Activated CD8-positive, alpha-beta memory T cell treated with anti-CD3 and anti-CD28 coated beads, Interleukin-2, amount 50 U/mL, for 1 hour (primary cell): Measurements from ENCODE around the gene RAF1.
"Not testable (repeated sequence)": the region's sequence is repeated elsewhere in the genome, so short reads cannot be mapped to it uniquely, and the experiment has no call there.

Experiments
- DNase-seq: peaks from one replicate; pipeline ENCODE4 v3.0.0-alpha.2; 2020; ENCODE audit errors: extremely low read depth

RAF1 gene

DNA sequence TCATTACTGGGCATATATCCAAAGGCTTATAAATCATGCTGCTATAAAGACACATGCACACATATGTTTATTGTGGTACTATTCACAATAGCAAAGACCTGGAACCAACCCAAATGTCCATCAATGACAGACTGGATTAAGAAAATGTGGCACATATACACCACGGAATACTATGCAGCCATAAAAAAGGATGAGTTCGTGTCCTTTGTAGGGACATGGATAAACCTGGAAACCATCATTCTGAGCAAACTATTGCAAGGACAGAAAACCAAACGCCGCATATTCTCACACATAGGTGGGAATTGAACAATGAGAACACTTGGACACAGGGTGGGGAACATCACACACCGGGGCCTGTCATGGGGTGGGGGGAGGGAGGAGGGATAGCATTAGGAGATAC is 23.1 kb downstream of the RAF1 start:
- not testable (repeated sequence) for DNase-seq

DNA sequence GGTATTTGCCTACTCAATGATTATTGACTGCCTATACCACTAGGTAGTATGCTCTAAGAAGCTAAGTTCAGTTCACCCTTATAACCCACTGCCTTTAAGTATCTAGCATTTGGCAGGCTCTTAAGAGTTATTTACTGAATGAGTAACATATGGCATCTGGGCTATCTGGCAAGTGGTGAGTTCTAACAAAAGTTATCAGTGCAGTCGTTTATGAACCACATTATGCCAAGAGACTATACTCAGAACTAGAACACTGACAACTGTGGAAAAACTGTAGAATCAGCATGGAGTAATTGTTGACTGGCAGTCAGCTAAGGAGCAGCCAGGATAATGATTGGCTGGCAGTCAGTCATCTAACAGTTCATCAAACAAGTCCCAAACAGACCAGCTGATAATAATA is 25.8 kb downstream of the RAF1 start:
- DNase-seq: no peak

DNA sequence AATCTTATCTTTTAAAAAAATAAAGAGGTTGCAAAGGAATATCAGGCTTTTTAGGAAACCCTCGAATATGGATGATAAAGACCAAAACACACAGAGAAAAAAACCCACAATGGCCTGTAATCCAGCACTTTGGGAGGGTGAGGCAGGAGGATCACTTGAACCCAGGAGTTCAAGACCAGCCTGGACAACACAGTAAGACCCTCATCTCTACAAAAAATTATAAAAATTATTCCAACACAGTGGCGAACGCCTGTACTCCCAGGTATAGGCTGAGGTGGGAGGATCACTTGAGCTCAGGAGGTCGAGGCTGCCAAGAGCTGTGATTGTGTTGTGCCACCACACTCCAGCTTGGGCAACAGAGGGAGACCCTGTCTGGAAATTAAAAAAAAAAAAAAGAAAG is 30.8 kb downstream of the RAF1 start:
- no peak for DNase-seq

DNA sequence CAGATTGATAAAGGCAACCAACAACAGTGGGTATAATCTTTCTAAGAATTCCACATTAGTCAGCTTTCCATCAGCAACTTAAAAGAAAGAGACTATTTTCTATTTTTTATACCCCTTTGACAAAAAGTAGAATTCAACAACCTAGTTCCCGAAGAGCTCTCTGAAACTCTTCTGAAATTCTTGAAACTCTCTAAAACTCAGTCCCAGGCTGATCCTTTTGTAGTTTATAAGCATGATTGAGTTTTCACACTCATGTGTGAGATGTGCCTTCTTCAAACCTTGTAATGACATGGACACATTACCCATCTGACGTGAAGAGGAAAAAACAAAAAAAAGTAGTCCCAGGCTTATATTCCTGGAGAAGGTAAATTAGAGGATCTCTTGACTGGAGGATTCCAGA is 31.4 kb downstream of the RAF1 start:
- no peak for DNase-seq

DNA sequence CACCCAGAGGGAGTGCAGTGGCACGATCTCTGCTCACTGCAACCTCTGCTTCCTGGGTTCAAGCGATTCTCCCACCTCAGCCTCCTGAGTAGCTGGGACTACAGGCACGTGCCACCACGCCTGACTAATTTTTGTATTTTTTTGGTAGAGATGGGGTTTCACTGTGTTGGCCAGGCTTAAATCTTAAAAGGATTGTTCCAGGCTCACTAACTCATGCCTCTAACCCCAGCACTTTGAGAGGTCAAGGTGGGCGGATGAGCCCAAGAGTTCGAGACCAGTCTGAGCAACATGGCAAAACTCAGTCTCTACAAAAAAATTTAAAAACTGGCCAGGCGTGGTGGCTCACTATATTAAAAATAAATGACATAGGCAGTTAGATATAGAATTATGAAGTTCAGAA is 33.1 kb downstream of the RAF1 start:
- DNase-seq: not testable (repeated sequence)

DNA sequence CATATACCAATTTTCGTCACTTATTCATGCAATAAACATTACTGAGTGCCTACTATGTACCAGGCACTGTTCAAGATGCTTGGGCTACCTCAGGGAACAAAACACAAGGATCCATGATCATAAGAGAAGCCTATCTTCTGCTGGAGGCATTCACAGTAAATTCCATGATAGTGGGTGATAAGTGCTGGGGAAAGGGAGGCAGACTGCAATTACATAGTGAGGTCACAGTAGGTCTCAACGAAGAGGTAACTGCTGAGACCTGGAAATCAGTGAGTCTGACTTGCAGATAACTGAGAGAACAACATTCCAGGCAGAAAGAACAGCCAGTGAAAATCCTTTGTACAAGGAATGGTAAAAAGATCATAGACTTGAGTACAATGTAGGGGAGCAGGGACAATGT is 33.6 kb downstream of the RAF1 start:
- no peak for DNase-seq

DNA sequence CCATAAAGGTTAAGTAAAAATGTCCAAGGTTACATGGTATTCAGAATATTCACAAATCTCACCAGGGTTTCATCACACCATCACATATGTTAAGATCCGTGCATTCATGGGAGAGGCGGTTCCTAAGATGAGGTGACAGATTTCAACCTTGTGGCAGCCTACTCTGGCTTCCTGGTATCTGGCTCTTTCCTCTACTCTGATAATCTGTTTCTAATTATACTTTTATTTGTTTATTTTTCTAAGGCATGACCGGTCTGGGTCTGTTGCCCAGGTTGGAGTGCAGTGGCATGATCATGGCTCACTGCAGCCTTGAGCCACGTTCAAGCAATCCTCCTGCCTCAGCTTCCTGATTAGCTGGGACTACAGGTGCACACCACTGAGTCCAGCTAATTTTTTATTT is 34.4 kb downstream of the RAF1 start:
- no peak for DNase-seq

DNA sequence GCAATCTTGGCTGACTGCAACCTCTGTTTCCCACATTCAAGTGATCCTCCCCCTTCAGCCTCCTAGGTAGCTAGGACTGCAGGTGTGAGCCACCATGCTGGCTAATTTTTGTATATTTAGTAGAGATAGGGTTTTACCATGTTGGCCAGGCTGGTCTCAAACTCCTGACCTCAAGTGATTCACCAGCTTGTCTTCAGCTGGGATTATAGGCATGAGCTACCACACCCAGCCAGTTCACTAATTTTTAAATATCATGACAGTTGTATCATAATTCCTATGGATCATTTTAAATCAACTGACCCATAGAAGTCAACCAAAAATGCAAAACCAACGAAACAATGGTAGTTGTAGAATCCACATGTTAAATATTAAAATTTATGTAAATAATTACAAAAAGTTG is 35.1 kb downstream of the RAF1 start:
- DNase-seq: no peak

DNA sequence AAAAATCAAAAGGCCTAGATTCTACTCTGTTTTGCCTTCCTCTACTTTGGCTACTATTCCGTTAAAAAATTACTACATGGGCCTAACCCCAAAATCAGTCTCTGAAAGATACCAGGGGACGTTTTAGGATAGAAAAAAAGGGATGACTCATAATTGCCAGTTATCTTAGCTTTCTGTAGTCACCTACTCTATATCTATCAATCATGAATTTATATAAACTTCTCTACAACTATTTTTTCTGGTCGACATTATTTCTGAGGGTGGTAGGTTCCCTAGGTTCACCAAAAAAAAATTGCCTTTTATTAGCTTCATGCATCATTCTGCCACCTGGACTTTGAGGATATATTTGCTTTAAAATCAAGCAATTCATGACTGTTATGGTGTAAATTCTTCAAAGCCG is 36.5 kb downstream of the RAF1 start:
- DNase-seq: no peak

DNA sequence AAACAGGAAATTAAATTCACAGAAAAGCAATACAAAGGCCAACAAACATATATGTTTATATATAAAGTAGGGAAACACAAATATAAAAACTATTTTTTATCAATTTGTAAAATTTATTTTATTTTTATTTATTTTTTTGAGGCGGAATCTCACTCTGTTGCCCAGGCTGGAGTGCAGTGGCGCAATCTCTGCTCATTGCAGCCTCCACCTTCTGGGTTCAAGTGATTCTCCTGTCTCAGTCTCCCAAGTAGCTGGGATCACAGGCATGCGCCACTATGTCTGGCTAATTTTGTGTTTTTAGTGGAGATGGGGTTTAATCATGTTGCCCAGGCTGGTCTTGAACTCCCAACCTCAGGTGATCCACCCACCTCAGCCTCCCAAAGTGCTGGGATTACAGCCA is 39.0 kb downstream of the RAF1 start:
- not testable (repeated sequence) for DNase-seq

DNA sequence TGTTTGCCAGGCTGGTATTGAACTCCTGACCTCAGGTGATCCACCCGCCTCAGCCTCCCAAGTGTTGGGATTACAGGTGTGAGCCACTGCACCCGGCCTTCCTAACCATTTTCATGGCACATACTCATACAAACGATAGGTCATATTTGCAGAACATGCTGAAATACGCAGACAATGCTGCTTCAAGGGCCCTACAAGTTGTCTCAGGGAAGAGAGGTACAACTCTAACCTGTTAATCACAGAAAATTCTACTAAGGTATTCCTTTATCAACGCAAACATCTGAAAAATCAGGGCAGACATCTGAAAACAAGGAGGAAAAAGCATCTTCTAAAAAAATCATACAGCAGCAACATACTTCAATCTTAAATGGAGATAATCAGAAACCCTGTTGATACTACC is 39.9 kb downstream of the RAF1 start:
- DNase-seq: no peak

DNA sequence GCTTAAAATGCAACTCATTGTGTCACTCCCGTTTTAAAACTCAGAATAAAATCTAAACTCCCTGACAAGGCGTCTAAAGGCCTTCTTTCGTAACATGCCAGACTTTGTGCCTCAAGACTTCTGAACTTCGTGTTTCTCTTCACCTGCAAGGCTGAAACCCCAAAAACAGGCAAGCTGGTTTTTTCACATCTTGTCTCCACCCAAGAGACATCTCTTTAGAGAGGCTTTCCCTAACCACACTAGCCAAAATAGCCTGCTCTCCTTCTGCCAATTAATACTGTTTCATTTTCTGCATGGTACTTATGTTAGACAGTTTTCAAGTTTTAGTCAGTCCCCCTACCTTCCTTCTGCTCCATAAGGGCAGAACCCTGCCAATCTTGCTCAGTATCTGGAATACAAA is 41.6 kb downstream of the RAF1 start:
- DNase-seq: no peak

DNA sequence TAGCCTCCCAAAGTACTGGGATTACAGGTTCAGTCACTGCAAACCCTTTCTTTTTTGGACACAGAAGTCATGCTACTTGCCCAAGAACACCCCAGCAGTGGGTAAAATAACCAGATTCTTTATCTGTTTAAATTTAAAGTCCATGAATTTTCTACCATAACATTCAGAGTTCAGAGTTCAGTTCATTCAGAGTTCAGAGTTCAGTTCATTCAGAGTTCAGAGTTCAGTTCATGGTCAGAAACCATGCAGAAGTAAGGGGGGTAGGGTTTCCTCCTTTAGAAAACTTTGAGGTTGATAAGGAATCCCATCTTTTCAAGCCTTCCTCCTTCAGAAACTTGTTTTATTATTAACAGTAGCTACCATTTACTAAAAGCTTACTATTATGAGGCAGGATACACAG is 43.2 kb downstream of the RAF1 start:
- DNase-seq: no peak

DNA sequence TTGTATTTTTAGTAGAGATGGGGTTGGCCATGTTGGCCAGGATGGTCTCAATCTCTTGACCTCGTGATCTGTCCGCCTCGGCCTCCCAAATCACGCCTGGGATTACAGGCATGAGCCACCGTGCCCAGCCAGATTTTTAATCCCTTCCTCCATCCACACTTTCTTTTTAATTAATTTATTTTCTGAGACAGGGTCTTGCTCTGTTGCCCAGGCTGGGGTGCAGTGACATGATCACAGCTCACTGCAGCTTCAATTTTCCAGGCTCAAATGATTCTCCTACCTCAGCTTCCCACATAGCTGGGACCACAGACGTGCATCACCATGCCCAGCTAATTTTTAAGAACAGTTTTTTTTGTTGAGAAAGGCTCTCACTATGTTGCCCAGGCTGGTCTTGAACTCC is 43.6 kb downstream of the RAF1 start:
- no peak for DNase-seq

DNA sequence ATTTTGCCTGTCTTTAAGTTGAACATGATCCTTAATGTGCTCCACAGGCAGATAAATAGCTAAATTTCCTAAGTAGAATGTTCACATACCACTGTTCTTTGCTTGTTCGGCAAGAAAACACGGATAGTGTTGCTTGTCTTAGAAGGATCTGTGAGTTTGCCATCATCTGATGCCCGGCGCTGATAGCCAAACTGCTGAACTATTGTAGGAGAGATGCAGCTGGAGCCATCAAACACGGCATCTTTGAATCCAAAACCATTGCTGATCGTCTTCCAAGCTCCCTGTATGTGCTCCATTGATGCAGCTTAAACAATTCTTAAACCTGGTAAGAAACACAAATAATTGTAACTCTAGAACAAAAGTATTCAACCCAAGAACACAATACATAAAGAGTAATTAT is 45.5 kb downstream of the RAF1 start:
- no peak for DNase-seq

DNA sequence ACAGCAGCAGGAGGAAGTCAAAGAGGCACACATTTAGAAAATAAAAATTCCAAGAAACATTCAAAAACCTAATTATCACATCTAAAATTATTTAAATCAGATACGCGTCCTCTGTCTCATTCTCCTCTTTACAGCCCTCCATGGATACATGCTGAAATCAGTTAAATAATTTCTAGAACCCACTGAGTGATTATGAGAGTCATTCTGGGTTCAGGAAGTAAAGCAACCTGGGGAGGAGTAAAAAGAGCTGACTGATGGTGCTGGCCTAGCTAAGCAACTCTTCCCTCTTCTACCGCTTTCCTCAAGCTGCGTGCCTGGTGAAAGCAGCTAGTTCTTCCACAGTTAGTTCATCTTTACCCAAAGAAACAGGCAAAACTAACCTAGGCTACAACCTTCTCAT is 48.7 kb downstream of the RAF1 start:
- DNase-seq: no peak

DNA sequence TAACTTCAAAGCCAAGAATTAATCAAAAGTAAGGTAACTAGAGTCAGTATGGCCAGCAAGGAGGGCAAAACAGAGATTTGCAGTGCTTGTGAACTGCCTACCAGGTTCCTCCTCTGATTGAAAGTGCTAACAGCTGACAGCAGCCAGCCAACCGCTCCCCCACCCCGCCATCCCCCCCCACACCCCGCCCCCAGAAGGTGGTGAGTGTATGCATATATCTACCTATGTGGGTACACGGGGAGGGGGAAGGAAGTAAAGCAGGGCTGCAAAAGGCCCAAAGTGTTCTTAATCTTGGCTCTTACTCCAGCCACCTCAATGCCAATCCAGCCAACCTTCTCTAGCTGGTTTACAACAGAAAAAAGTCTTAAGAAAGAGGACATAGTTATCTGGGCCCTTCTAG is 50.7 kb downstream of the RAF1 start:
- DNase-seq: no peak

DNA sequence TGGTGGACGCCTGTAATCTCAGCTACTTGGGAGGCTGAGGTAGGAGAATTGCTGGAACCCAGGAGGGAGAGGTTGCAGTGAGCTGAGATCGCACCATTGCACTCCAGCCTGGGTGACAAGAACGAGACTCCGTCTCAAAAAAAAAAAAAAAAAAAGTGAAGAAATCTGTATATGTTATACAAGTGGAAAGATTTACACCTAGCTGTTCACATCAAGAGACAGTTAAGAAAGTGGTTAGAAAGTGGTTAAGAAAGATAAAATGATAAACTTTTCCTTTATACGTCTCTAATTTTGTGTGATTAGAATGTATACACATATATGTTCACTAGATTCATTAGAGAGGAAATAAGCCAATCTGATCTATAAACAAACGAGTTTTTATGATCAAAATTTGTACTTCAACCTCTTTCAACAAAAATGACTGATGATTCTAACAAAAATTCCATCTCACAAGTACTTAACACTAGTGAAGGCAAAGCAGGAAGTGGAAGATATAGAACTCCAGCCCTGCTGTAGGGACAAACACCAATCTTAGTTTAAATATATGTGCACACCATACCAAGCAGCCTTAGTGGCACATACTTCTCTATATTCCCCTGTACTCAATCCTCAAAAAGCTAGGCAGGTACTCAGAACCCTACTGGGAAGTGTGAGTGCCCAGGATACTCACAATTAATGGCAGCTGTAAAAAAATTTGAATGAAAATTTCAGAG is 51.2 kb downstream of the RAF1 start:
- no peak for DNase-seq

DNA sequence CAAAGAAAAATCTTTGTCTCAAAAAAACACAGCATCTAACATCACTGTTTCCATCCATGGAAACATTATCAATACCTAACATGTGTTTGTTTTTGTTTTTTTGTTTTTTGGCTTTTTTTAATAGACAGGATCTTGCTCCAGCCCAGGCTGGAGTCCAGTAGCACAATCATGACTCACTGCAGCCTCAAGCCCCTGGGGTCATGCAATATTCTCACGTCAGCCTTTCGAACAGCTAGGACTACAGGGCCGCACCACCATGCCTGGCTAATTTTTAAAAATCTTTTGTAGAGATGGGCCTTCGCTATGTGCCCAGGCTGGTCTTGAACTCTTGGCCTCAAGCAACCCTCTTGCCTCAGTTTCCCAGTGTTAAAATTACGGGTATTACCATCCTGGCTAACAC is 52.8 kb downstream of the RAF1 start:
- no peak for DNase-seq

DNA sequence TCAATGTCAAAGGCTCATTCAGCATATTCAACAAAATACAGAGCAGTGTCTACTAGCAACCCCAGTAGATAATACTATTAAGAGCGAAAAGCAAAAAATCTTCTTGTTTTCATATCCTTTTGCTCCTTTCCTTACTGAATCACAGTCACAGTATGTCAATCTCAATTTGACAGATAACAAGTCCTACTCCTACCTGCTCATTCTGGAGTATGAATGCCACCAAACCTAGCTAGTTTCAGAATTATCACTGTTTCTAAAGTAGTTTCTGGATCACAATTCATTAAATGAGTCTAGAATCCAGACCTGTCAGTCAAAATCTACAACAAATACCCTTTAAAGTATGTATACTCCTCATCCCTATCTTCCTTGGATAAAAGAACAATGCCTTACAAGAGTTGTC is 55.5 kb downstream of the RAF1 start:
- no peak for DNase-seq

DNA sequence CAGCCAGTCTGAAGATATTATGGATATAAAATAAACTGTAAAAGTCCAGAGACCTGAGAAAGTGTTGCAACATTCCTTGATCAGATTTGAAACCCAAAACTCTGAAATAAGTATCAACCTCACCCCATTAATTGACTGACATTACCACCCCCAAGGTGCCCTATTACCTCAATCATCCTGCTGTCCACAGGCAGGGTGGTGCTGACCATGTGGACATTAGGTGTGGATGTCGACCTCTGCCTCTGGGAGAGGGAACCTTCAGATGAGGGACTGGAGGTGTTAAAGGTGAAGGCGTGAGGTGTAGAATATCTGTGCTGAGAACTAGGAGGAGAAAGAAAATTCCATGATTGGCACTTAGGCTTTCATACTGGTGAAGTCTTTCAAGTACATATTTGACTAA is 59.9 kb downstream of the RAF1 start:
- DNase-seq: no peak

DNA sequence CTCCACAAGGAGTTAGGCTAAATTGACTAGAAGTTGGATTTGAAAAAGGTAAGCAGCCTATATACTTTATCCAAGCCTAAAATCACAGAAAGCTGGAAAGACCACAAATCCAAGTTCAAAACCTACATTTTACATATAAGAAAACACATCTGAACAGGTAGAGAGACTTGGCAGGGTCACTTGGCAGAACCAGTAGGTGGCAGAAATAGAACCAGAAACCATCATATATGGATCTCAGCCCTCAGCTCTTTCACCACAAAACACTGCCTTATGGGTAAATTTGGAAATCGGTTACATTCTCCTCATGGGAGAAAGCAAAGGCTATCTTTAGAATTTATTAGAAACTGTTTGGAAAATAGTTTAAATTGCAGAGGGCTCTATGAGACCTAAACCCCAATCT is 62.8 kb downstream of the RAF1 start:
- no peak for DNase-seq

DNA sequence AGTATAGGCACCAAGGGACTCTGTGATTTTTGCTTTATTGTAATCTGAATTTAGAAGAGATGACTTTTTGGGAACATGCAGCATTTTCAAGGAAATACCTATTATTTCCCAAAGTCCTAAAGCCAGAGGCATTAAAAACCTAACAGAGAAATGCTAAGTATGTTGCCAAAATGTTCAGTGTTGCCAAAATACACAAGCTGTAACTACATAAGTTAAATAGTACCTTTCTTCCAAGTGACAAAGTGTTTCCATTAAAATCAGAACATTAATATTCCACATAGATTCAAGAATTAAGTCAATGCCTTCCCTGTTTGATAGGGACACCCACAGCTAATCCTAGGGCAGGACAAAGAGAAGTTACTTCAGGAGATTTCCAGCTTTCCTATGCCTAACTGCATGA is 65.0 kb downstream of the RAF1 start:
- no peak for DNase-seq

DNA sequence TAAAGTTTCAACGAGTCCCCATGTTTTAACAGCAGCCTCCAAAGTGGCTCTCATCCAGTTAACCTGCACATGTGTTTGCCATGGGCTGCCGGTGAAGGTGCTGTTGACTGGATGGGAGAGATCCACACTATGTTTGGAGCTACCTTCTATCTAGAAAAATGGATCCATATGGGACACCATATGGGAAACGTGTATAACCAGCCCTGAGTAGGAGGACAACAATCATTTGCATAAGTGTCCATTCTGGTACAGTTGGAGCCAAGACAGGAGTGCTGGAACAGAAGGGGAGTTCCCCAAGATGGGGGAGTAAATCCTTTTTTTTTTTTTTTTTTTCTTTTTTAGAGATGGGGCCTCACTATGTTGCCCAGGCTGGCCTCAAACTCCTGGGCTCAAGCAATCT is 70.4 kb downstream of the RAF1 start:
- DNase-seq: no peak
